NOMO-1 treated with dmso at 0.1 percent for 144 hours (cell line): ENCODE measurements around the gene ZNF646.

ENCODE experiments used
- DNase-seq: peaks from one replicate; lab custom pipeline; 2025; ENCODE audit not compliant: unreplicated experiment; lab: John Stamatoyannopoulos, UW

The ZNF646 gene

DNA sequence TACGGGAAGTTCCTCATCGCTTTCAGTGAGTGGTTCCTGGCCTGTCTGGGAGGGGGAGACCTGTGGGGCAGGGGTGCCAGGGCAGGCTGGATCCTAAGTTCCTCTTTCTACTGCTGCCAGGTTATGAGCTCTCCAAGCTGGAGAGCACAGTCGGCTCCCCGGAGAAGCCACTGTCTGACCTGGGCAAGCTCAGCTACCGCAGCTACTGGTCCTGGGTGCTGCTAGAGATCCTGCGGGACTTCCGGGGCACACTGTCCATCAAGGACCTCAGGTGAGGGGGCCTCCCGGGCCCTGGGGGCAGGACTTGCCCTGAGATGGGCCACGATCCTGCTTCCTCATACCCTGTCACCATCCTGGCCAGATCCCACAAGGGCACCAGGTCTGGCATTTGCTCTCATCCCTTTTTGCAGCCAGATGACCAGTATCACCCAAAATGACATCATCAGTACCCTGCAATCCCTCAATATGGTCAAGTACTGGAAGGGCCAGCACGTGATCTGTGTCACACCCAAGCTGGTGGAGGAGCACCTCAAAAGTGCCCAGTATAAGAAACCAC is 56.2 kb downstream of the ZNF646 start:
- DNase-seq: no peak

DNA sequence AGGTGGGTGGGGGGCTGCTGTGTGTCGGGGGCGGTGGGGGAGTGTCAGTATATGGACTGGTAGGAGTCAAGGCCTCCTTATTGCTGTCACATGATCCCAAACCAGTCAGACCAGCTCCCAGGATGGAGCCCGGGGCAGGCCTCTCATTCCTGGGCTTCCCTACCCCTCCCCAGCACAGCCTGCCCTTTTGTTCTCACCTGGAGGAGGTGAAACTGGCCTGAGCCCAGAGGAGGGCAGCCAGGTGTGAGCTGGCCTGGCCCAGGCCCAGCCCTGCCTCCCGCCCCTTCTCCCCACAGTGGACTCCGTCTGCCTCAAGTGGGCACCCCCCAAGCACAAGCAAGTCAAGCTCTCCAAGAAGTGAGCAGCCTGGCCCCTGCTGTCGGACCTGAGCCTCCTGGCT is 56.7 kb downstream of the ZNF646 start:
- DNase-seq: no peak

DNA sequence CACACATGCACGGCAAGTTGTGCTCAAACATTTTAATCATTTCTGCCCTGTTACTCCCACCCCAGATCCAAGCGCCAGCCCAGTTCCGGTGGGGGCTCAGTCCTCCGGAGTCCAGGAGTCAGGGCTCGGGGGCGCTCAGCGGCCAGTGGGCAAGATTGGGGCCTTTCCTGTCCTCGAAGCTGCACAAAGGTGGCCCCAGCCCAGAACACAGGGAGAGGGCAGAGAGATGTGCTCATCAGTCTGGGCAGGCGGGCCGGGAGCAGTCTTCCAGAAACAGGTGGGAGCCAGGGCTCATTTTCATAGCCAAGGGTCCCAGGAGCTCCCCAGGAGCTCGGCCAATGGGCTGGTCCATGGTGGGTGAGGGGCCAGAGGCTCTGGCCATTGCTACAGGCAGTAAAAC is 57.2 kb downstream of the ZNF646 start:
- DNase-seq: no peak

- DNase-seq: no peak
Observed at GRCh38 chr16:31131841-31132271, 57.6 kb downstream of the ZNF646 start.

DNA sequence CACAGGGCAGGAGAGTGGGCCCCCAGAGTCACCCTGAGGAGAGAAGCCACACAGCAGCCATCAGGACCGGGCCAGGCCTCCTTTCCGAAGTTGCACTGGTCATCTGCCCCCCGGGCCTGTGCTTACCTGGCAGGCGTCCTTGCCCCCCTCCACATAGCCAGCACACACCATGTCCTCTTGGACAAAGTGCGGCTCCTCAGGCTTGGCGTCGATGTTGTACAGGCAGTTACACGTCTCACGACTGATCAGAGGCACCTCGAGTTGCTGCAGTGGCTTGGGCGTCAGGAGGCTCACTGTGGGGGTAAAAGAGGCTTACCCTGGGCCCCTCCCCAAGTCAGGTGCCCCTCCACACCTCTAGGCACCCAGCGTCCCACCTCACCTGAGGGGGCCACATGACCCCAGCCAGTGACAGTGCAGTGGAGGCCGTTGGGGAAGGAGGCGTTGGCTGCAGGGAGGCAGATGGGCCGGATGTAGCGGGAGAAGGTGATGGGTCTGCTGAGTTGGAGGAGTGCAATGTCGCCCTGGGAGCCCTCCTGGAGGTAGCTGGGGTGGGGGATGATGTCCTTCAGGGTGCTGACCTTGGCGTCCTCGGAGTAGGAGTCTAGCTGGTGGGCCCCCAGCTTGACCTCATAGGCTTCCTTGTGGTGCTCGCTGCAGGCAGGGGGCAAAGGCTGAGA is 58.2 kb downstream of the ZNF646 start:
- no peak for DNase-seq

- DNase-seq: no peak
Observed at GRCh38 chr16:31133046-31133501, 58.9 kb downstream of the ZNF646 start.
